OCI-LY3 (cell line): ENCODE results near the gene LCN2.

Experiments used
- CTCF ChIP-seq: fragments of 200-600, 300-600 bp; sonication (generic); IDR thresholded peaks from 2 replicates; pipeline ENCODE4 v1.5.1; 2014; ENCODE audit warnings: antibody characterized with exemption, low read length, low read depth
- EZH2phosphoT487 ChIP-seq: fragments of 200-600 bp; shearing (Covaris generic); IDR thresholded peaks from 2 replicates; pipeline ENCODE4 v1.6.1; 2018; ENCODE audit warnings: antibody characterized with exemption, mixed run types, low read depth

GRCh38 chr9:128099932-128100491 is 49.2 kb upstream of the LCN2 start:
- TF ChIP-seq CTCF (no peak), EZH2phosphoT487 (no peak)
